ENCODE results near the gene HCFC1.

DNA sequence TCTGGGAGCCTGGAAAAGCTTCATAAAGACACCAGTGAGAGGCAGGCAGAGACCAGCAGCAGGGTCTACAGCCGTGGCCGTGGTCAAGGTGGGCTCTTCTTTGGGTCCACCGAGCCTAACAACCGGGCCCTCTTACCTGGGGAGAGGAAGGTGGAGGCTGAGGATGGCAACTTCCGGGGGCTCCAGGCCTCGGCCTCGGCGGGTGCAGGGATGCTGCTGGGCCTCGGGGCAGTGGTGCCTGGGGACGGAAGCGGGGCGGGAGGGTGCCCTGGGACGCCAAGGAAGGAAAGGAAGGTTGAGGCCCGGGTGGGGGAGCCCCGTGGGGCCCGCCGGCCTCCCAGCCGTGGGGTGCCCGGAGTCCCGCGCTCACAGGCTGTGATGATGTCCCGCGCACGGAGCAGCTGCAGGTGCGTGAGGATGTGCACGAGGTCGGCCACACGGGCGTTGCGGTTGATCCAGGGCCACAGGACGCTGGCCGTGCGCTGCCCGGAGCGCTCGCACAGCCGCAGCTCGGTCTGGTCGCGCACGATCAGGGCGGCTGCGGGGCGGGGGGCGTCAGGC is 47.5 kb upstream of the HCFC1 start:
- TF ChIP-seq EZH2 (IDR thresholded peaks at IDR 0.05; ENCODE audit: insufficient read depth, poor library complexity, severe bottlenecking): no peak
- TF ChIP-seq EZH2phosphoT487 (IDR thresholded peaks at IDR 0.05; ENCODE audit: insufficient read depth, low read depth): no peak
